Epithelial cell of proximal tubule (primary cell): ENCODE data around the gene SAYSD1. TPM values are rescaled to one million over a fixed set of nuclear protein-coding genes. Genes with fewer than 3 reads are reported as not detected.
"Not testable (repeated sequence)": the region's sequence is repeated elsewhere in the genome, so short reads cannot be mapped to it uniquely, and the experiment has no call there.

Experiments
- DNase-seq: peaks from one replicate; pipeline ENCODE4 v3.0.0-alpha.2; 2011; ENCODE audit warnings: low read depth
- H3K4me3 ChIP-seq: 2 replicates; pipeline ENCODE4 v1.5.1; 2011; ENCODE audit warnings: low read depth, mild to moderate bottlenecking, low read length
- CTCF ChIP-seq: conservative IDR thresholded peaks from 2 replicates; pipeline ENCODE4 v1.5.1; 2012; ENCODE audit warnings: low read depth, mild to moderate bottlenecking, low read length
- total RNA-seq: library from RNA; depleted of rRNA; stranded (reverse); fragments of >200 nt; gene quantifications from 2 replicates; pipeline ENCODE4 v1.2.3, GENCODE V29; 2015

Gene SAYSD1
- total RNA-seq, 1 donor from 2014 or later: 15.7 TPM

DNA sequence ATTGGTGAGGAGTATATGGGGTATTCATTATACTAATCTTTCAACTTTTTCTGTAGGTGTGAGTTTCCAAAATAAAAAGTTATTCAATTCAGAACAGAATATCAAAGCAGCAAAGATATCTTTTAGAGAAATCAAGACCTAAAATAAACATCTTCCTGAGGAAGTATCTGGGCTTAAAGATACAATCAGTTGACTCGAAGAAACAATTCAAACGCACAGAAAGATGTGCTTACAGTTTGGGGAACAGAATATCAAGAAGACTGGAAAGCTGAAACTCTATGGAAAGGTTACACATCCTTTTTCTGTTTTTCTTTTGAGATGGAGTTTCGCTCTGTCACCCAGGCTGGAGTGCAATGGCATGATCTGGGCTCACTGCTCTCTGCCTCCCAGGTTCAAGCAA, 36.2 kb upstream of the SAYSD1 start:
- DNase-seq: no peak
- TF ChIP-seq CTCF: no peak
- no peak overlapping the region for H3K4me3 ChIP-seq

- no peak for DNase-seq
- no peak for TF ChIP-seq CTCF
- H3K4me3 ChIP-seq: no peak overlapping the region
These were observed 29.6 kb upstream of the SAYSD1 start for GRCh38 chr6:39144481-39145173.

- no peak for TF ChIP-seq CTCF
- no peak overlapping the region for H3K4me3 ChIP-seq
- no peak for DNase-seq
These were observed 28.4 kb upstream of the SAYSD1 start for GRCh38 chr6:39143238-39143930.

DNA sequence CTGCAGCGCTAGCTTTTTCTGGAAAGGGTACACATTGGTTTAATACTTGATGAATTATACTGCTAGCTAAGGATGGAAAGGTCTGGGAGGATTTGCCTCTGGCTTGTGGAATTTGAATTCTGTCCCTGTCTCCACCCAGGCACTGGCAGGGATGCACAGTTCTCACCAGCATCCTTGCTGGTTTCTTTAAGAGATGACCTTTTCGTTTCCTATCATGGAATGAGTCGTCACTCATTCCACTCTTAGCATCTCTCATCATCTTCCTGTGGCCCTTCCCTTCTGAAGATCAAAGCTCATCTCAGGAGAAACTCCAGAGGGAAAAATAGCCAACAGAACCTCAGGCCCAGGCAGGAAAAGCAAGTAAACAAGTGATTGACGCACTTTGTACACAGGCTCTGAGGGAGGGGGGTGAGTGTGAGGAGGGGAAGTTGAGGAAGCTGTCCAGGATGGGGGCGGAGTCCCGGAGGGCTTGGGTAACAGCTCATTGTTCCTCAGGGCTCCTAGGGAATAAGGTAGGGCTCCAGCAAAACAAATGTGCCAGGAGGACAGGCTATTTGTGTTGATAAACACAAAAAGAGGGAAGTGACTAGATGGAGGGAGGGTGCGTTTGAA, 25.7 kb upstream of the SAYSD1 start:
- TF ChIP-seq CTCF: no peak
- DNase-seq: no peak
- no peak overlapping the region for H3K4me3 ChIP-seq

GRCh38 chr6:39137245-39137644, 22.3 kb upstream of the SAYSD1 start:
- no peak for TF ChIP-seq CTCF
- DNase-seq: no peak
- no peak overlapping the region for H3K4me3 ChIP-seq

DNA sequence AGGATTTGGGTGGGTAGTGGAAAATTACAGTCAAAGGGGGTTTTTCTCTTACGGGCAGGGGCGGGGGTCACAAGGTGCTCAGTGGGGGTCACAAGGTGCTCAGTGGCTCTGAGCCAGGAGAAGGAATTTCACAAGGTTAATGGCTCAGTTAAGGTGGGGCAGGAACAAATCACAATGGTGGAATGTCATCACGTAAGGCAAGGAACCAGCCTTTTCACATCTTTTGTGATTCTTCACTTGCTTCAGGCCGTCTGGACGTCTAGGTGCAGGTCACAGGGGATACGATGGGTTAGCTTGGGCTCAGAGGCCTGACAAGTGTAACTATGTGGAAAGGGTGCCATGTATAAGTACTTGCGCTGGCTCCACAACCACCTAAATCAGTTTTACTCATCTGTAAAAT, 21.2 kb upstream of the SAYSD1 start:
- not testable (repeated sequence) for DNase-seq, H3K4me3 ChIP-seq

DNA sequence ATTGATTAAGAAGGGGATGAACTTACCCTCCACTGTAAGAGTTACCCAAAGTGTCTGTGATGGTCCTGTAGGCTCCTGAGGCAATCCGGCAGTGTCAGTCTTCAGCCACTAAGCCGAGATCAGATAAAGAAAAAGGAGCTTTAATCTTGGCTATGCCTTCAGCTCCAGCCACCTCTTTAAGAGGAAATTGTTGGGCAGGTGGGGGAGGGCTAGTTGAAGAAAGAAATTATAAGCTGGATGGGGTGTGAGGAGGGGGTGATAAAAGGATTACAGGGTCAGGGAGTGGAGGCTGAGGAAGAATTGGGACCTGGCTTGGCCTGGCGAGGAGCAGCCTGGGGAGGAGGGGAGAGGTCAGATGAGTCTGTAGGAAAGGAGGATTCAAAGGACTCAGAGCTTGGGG, 19.8 kb upstream of the SAYSD1 start:
- DNase-seq, H3K4me3 ChIP-seq: not testable (repeated sequence)

DNA sequence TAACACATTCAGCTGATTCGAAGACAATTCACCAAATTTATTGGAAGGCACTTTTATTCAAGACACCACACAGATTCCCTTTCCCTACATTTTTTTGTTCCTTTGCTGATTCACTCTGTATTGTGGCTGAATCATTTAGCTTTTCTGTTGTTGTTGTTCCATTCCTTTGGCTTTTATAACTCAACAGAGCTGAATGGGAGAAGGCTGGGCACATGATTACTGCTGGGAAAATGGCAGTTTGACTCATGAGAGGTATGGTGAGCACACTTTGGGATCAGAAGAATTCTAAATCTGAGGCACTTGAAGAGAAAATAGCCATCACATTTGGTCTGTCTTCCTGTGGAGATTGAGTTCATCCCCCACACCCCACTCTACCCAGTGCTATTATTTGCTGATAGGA, 15.7 kb upstream of the SAYSD1 start:
- no peak for DNase-seq
- H3K4me3 ChIP-seq: no peak overlapping the region
- no peak for TF ChIP-seq CTCF
